ENCODE results near the gene FAM53B.

- TF ChIP-seq POLR2A (IDR thresholded peaks at IDR 0.05; ENCODE audit: low read depth, low read length) (no peak), TAF1 (IDR thresholded peaks at IDR 0.05; ENCODE audit: low read depth, low read length) (no peak)
Measured at GRCh38 chr10:124743191-124744101, 732 bp downstream of the FAM53B start.

All from GM12891 (cell line).